Measurements from ENCODE around the gene CFAP157.

The CFAP157 gene

GRCh38 chr9:127720031-127720864 lies 13.5 kb downstream of the CFAP157 start:
- no peak overlapping the region for H3K4me3 ChIP-seq (ENCODE audit: control insufficient read depth, low read depth, low read length)
- no peak for TF ChIP-seq CTCF (IDR thresholded peaks at IDR 0.05; ENCODE audit: control insufficient read depth, insufficient read depth, low read depth, low read length, missing control alignments)
- no peak for DNase-seq (ENCODE audit: low read depth)

DNA sequence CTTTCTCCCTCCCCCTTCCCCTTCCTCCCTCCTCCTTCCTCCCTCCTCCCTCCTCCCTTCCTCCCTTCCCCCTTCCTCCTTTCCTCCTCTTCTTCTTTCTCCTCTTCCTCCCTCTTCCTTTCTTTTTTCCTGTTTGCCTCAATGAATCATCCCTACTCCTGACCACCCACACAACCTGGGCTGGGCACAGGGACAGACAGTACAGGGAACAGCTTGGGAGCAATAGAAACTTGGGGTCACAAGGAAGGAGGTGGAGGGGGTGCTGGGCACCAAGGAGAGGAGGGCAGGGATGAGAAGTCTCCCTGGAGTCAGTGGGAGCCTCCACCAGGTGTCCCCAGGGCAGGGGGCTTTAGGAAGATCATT lies 14.1 kb downstream of the CFAP157 start:
- no peak for TF ChIP-seq CTCF (IDR thresholded peaks at IDR 0.05; ENCODE audit: control insufficient read depth, insufficient read depth, low read depth, low read length, missing control alignments)
- no peak for DNase-seq (ENCODE audit: low read depth)
- H3K4me3 ChIP-seq (ENCODE audit: control insufficient read depth, low read depth, low read length), result no peak overlapping the region

- no peak for TF ChIP-seq CTCF (IDR thresholded peaks at IDR 0.05; ENCODE audit: control insufficient read depth, insufficient read depth, low read depth, low read length, missing control alignments)
- H3K4me3 ChIP-seq (ENCODE audit: control insufficient read depth, low read depth, low read length), result no peak overlapping the region
- DNase-seq (ENCODE audit: low read depth), result no peak
Observed at GRCh38 chr9:127721391-127721821, 14.6 kb downstream of the CFAP157 start.

- no peak for DNase-seq (ENCODE audit: low read depth)
Observed at GRCh38 chr9:127722055-127722745, 15.4 kb downstream of the CFAP157 start.

DNA sequence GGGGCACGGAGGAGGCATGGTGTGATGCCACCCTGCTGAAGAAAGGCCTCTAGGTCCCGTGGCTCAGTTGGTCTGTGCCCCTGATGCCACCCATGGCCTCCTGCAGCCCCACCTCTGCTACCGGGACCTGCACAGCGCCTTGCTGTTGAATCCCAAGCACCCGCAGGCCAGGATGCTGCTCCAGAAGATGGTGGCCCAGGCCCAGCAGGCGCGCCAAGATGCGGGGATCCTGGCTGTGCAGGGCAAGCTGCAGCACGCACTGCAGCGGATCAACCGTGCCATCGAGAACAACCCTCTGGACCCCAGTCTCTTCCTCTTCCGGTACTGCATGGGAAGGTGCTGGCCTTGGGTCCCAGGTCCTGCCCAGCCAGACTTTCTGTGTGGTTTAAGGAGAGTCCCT lies 16.2 kb downstream of the CFAP157 start:
- no peak overlapping the region for H3K4me3 ChIP-seq (ENCODE audit: control insufficient read depth, low read depth, low read length)
- TF ChIP-seq CTCF (IDR thresholded peaks at IDR 0.05; ENCODE audit: control insufficient read depth, insufficient read depth, low read depth, low read length, missing control alignments), result no peak
- no peak for DNase-seq (ENCODE audit: low read depth)

More at GRCh38 chr9:127722055-127722745, 15.4 kb downstream of the CFAP157 start:
- TF ChIP-seq CTCF (IDR thresholded peaks at IDR 0.05; ENCODE audit: control insufficient read depth, insufficient read depth, low read depth, low read length, missing control alignments), result no peak
- no peak overlapping the region for H3K4me3 ChIP-seq (ENCODE audit: control insufficient read depth, low read depth, low read length)

GRCh38 chr9:127723444-127723843 lies 16.7 kb downstream of the CFAP157 start:
- H3K4me3 ChIP-seq (ENCODE audit: control insufficient read depth, low read depth, low read length), result no peak overlapping the region
- DNase-seq (ENCODE audit: low read depth), result peak; percentile 28
- peak; percentile 26 for TF ChIP-seq CTCF (IDR thresholded peaks at IDR 0.05; ENCODE audit: control insufficient read depth, insufficient read depth, low read depth, low read length, missing control alignments)
